ENCODE measurements around the gene DNAJC5. TPM values are rescaled to one million over a fixed set of nuclear protein-coding genes. Genes with fewer than 3 reads are reported as not detected.
"Not testable (repeated sequence)": the region's sequence is repeated elsewhere in the genome, so short reads cannot be mapped to it uniquely, and the experiment has no call there.

The DNAJC5 gene
- total RNA-seq, 1 donor from 2014 or later = 57.9 TPM

DNA sequence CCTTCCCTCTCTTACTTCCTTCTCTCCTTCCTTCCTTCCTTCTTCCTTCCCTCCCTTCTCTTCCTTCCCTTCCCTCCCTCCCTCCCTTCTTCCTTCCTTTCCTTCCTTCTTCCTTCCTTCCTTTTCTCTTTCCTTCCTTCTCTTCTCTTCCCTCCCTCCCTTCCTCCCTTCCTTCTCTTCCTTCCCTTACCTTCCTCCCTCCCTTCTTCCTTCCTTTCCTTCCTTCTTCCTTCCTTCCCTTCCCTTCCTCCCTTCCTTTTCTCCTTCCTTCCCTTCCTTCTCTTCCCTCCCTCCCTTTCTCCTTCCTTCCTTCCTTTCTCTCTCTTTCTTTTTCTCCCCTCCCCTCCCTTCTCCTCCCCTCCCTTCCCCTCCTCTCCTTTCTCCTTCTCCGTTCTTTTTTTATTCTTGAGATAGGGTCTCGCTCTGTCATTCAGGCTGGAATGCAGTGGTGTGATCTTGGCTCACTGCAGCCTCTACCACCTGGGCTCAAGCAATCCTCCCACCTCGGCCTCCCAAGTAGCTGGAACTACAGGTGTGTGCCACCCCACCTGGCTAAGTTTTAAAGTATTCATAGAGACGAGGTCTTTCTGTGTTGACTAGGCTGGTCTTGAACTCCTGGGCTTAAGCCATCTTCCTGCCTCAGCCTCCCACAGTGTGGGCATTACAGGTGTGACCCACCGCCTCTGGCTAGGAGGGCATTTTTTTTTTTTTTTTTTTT lies 75.9 kb downstream of the DNAJC5 start:
- peaks cover 9% of the 10 kb centered on the region for H3K27me3 Mint-ChIP-seq (ENCODE audit: unreplicated experiment)
- no peak overlapping the region for H3K27ac Mint-ChIP-seq (ENCODE audit: unreplicated experiment)
- TF ChIP-seq, protein P1, sequence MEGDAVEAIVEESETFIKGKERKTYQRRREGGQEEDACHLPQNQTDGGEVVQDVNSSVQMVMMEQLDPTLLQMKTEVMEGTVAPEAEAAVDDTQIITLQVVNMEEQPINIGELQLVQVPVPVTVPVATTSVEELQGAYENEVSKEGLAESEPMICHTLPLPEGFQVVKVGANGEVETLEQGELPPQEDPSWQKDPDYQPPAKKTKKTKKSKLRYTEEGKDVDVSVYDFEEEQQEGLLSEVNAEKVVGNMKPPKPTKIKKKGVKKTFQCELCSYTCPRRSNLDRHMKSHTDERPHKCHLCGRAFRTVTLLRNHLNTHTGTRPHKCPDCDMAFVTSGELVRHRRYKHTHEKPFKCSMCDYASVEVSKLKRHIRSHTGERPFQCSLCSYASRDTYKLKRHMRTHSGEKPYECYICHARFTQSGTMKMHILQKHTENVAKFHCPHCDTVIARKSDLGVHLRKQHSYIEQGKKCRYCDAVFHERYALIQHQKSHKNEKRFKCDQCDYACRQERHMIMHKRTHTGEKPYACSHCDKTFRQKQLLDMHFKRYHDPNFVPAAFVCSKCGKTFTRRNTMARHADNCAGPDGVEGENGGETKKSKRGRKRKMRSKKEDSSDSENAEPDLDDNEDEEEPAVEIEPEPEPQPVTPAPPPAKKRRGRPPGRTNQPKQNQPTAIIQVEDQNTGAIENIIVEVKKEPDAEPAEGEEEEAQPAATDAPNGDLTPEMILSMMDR (IDR thresholded peaks at IDR 0.05; ENCODE audit: partially characterized antibody, unreplicated experiment) = no peak
- no peaks in the 10 kb centered on the region for H3K36me3 Mint-ChIP-seq (ENCODE audit: unreplicated experiment)
- peaks cover 5% of the 10 kb centered on the region for H3K4me1 Mint-ChIP-seq (ENCODE audit: low read depth, unreplicated experiment)
- DNase-seq = no peak
- peaks cover 7% of the 10 kb centered on the region for H3K9me3 Mint-ChIP-seq (ENCODE audit: unreplicated experiment)
- peak overlapping the region; percentile 57 for H3K4me3 Mint-ChIP-seq (ENCODE audit: unreplicated experiment)

DNA sequence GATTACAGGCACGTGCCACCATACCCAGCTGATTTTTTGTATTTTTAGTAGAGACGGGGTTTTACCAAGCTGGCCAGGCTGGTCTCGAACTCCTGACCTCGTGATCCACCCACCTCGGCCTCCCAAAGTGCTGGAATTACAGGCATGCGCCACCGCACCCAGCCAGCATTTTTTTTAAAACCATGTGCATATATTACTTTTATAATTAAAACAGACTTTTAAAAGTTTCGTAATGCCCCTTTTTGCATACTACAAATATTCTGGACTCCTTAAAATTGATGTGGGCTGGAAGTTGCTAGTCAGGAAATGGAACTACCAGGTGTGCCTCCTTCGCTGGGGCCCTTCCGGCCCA lies 77.0 kb downstream of the DNAJC5 start:
- H3K27me3 Mint-ChIP-seq (ENCODE audit: unreplicated experiment) = peaks cover 13% of the 10 kb centered on the region
- not testable (repeated sequence) for H3K36me3 Mint-ChIP-seq (ENCODE audit: unreplicated experiment); H3K4me3 Mint-ChIP-seq (ENCODE audit: unreplicated experiment); H3K9me3 Mint-ChIP-seq (ENCODE audit: unreplicated experiment); H3K27ac Mint-ChIP-seq (ENCODE audit: unreplicated experiment); DNase-seq; H3K4me1 Mint-ChIP-seq (ENCODE audit: low read depth, unreplicated experiment)

DNA sequence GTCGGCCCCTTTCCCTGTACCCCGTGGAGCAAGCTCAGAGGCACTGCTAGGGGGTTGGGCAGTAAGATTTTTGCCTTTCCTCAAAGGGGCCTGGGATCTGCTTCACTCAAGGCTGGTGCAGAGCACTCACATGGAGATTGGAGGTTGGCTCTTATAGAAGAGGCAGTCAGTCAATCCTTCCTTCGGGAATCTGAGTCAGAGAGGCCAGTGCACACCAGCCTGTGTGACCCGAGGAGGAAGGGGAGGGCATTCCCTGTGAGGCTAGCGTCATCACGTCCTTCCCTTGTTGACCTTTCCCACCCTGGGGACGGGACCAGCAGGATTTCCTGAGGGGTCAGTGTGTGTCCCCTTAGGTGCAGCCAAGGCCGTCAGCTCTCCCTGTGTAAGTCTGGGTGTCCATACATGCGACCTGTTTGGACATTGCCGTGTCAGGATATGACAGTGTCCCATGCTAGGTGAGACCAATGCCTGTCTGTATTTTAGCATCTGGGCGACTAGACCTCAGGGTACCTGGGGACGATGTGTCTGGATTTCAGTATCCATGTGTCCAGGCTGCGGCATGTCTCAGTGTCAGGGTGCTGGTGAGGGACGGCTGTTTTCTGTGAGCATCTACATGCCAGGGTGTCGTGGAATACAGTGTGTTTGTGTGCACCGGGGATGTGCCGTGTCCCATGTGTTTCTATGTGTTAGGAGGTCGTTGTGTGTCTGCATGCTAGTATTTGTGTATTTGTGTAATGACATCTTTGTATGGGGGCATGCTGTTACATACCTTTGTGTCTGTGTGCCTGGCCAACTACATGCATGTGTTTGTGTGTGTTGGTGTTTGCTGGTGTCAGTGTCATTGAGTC lies 77.6 kb downstream of the DNAJC5 start:
- Mint-ChIP-seq H3K27ac (ENCODE audit: unreplicated experiment) (no peak overlapping the region), H3K4me1 (ENCODE audit: low read depth, unreplicated experiment) (peaks cover 5% of the 10 kb centered on the region), H3K27me3 (ENCODE audit: unreplicated experiment) (peaks cover 14% of the 10 kb centered on the region), H3K9me3 (ENCODE audit: unreplicated experiment) (peaks cover 7% of the 10 kb centered on the region), H3K4me3 (ENCODE audit: unreplicated experiment) (peak overlapping the region; percentile 73), H3K36me3 (ENCODE audit: unreplicated experiment) (no peaks in the 10 kb centered on the region)
- peak; percentile 12 for DNase-seq
- TF ChIP-seq, protein P1 (IDR thresholded peaks at IDR 0.05; ENCODE audit: partially characterized antibody, unreplicated experiment) = no peak

DNA sequence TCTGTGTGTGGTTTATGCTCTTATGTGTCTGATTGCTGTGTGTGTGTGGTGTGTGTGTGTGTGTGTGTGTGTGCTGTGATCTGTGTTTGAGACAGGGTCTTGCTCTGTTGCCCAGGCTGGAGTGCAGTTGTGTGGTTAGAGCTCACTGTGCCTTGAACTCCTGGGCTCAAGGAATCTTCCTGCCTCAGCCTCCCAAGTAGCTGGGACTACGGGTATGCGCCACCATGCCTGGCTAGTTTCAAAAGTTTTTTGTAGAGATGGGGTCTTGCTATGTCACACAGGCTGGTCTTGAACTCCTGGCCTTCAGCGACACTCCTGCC lies 78.2 kb downstream of the DNAJC5 start:
- peaks cover 16% of the 10 kb centered on the region for H3K27me3 Mint-ChIP-seq (ENCODE audit: unreplicated experiment)
- H3K4me3 Mint-ChIP-seq (ENCODE audit: unreplicated experiment) = peak overlapping the region; percentile 73
- no peak for DNase-seq
- H3K9me3 Mint-ChIP-seq (ENCODE audit: unreplicated experiment) = peaks cover 7% of the 10 kb centered on the region
- peaks cover 5% of the 10 kb centered on the region for H3K4me1 Mint-ChIP-seq (ENCODE audit: low read depth, unreplicated experiment)
- TF ChIP-seq, protein P1 (IDR thresholded peaks at IDR 0.05; ENCODE audit: partially characterized antibody, unreplicated experiment) = no peak
- H3K27ac Mint-ChIP-seq (ENCODE audit: unreplicated experiment) = no peak overlapping the region
- no peaks in the 10 kb centered on the region for H3K36me3 Mint-ChIP-seq (ENCODE audit: unreplicated experiment)

DNA sequence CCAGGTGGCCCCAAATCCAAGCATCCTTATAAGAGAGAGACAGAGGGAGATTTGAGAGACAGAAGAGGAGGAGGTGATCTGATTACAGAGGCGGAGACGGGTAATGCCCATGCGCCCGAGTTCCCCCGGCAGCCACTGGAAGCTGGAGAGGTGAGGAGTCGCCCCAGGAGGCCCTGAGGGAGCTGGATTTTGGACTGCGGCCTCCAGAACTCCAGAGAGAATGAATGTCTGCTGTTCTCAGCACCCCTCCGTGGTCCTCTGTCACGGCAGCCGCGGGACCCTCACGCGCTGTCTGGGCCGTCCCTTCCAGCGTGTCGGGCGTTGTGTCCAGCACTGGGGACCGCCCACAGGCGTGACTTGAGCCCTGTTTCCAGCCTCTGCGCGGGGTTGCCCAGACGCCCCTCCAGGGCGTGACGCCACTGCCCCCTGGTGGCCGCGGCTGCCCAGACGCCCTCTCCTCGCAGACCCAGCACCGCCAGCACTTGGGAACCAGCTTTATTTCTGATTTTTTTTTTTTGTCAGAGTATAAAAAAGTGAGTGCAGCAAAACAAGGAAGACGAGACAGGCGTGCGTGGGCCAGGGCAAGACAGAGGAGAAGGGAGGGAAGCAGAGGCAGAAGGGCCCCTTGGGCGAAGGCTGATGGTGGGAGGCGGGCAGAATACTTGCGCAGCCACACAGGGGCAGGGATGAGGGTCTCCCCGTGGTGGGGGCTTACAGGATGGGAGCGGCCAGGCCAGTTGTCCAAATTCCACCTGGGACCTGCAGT lies 78.9 kb downstream of the DNAJC5 start:
- H3K27ac Mint-ChIP-seq (ENCODE audit: unreplicated experiment) = no peak overlapping the region

More for the DNA sequence above, 78.9 kb downstream of the DNAJC5 start:
- H3K9me3 Mint-ChIP-seq (ENCODE audit: unreplicated experiment) = peaks cover 7% of the 10 kb centered on the region
- H3K4me1 Mint-ChIP-seq (ENCODE audit: low read depth, unreplicated experiment) = peaks cover 5% of the 10 kb centered on the region
- TF ChIP-seq, protein P1 (IDR thresholded peaks at IDR 0.05; ENCODE audit: partially characterized antibody, unreplicated experiment) = peak; percentile 98
- peak overlapping the region; percentile 73 for H3K4me3 Mint-ChIP-seq (ENCODE audit: unreplicated experiment)
- DNase-seq = peak; percentile 93
- peaks cover 17% of the 10 kb centered on the region for H3K27me3 Mint-ChIP-seq (ENCODE audit: unreplicated experiment)
- no peaks in the 10 kb centered on the region for H3K36me3 Mint-ChIP-seq (ENCODE audit: unreplicated experiment)
